NCI-H2196 treated with DMSO at 0.1 percent for 48 hours (cell line): ENCODE results near the gene ADRB1.

Experiments used
- DNase-seq: peaks from one replicate; lab custom pipeline; 2025; ENCODE audit not compliant: unreplicated experiment; lab: John Stamatoyannopoulos, UW

The ADRB1 gene

DNA sequence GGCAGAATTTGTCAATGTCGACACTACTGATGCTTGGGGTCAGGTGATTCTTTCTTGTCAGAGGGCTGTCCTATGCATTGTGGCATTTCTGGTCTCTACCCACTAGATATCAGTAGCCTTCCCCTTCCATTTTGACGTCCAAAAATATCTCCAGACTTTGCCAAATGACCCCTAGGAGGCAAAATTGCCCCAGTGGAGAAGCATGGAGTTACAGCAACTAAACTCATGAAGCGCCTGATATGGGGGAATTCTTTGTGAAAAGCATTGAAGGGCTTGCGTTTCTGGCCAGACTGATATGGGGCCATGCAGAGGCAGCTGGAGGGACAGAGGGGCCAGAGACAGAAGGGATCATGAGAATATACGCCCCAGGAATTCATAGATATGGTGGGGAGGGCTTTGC lies 43.6 kb downstream of the ADRB1 start:
- no peak for DNase-seq

DNA sequence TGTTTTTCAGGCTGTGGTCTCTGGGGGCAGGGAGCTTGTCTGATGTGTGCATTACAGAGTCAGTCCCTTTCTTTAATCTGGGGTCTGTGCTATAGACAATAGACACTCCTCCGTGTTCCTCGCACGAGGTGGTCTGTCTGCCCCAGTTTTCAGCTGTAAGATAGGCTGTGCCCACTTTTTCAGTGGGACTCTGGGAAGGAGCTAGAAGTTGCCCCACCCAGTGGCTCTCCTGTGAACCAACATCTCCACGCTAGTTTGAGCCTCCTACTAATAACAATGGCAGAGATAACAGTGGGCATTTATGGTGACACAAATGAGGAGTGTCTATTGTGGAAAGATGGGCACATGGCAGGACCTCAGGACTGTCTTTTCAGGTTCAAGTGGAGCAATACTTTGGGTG lies 44.0 kb downstream of the ADRB1 start:
- DNase-seq, result no peak

DNA sequence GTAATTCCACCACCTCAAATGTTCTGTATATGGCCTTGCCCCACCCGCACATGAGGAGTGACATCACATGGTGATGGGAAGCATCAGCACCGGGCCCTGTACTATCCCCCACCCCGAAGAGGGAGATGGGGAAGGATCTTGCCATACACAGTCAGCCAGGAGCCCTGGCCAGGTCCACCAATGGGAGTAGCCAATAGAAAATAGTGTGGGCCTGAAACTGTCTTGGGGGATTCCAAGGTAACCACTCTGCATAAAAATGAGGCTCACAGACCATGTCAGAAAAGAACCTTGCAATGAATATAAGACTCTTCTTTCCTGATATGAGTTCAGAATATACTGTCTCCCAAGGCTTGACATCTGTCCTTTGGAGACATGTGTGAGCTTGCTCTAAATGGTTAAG lies 51.1 kb downstream of the ADRB1 start:
- no peak for DNase-seq

DNA sequence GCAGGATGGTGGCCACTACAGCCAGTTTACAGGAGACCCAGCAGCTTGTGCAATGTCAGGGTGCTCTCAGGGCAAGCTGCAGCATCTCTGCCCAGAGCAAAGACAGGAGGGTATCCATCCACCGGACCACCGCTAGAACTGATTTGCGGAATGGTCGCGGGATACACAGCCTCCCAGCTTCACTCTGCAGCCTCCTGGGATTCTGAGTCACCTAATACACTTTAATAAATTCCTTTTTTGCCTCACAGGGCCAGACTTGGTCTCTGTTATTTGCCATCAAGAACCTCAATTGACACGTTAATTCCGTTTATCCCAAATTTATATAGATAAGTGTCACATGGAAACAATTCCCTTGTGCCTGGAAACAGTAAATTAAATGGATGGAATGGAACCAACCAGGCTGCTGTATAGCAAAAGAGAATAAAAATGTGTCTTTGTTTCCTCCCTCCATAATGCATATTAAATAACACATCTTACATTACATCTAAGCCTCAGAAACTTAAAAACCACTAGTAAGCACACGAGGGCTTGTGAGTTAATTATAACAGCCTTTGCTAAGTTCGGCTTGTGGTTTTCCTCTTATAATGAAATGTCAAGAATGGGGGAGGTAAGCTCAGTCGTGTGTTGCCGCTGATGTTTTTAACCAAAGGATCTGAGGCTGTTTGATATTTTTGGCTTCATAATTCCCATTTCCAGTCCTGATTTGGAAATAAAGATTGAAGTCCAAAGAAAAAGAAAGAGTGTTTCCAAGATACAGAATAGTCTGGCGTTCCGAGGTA lies 52.1 kb downstream of the ADRB1 start:
- no peak for DNase-seq
